IMR-90 (cell line): ENCODE data around the gene DBP. TPM values are rescaled to one million over a fixed set of nuclear protein-coding genes. Genes with fewer than 3 reads are reported as not detected.

Experiments
- MXI1 ChIP-seq: IDR thresholded peaks from 2 replicates; pipeline ENCODE4 v1.6.1; 2012; ENCODE audit warnings: low read depth, mild to moderate bottlenecking, low read length, moderate library complexity, borderline replicate concordance
- polyA plus RNA-seq, 3 experiments: library from polyadenylated mRNA; depleted of rRNA; stranded (reverse); fragments of >200 nt; gene quantifications; 2 replicates each; pipeline ENCODE4 v1.2.3, GENCODE V29; 2012; ENCODE audit warnings: low replicate concordance in 1 of 3
- total RNA-seq: library from RNA; depleted of rRNA; stranded (reverse); fragments of >200 nt; gene quantifications from 2 replicates; pipeline ENCODE4 v1.2.3, GENCODE V29; 2012
- TF ChIP-seq, protein P1 (sequence below): conservative IDR thresholded peaks from 2 replicates; pipeline ENCODE4 v1.5.1; 2012; ENCODE audit warnings: mild to moderate bottlenecking, low read depth, low read length, improper control_type of control experiment
- TF ChIP-seq, protein P2 (sequence below): fragments of 150-350 bp; IDR thresholded peaks from 2 replicates; pipeline ENCODE4 v1.6.1; 2017; ENCODE audit warnings: mild to moderate bottlenecking, antibody characterized with exemption, low read length, low read depth

The DBP gene
- total and polyA plus RNA-seq, 2 of the 4 experiments (the other 2 are of a cell fraction) = 3.0 to 3.6 TPM

DNA sequence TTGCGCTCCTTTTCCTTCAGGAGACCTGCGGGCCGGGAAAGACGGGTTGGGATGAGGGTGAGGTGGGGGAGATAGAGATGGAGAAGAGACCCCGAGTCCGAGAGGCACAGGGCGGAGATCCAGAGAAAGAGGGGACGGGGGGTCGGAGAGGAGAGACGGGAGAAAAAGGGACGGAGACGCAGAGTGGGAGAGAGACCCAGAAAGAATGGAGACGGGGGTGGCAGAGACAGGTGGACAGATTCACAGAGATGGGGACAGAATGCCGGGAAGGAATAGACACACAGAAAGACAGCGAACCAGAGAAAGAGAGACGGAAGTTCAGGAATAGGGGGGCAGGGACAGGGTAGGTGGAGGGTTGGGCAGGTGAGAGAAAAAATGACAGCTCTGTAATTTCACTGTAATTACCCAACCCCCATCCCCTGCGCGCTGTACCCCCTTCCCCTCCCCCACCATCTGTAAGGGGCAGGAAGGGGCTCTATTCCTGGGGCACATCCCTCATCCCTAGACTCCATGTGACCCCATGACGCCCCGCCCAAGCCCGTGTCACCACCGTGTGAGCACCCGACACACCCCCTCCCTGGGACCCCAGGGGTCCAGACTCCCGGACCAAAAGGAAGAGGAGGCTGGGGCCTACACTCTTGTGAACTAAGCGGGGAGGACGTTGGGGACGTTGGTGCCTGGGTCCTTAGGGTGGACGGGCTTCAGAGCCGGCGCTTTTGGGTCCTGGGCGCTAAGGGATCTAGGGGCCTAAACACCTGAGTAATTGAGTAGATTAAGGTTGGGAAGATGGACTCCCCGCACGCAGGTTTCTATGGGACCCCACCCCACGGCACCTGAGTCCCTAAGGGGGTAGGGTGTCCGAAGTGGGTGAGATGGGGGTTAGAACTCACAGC lies 967 bp downstream of the DBP start (continued):
- TF ChIP-seq, protein P1, sequence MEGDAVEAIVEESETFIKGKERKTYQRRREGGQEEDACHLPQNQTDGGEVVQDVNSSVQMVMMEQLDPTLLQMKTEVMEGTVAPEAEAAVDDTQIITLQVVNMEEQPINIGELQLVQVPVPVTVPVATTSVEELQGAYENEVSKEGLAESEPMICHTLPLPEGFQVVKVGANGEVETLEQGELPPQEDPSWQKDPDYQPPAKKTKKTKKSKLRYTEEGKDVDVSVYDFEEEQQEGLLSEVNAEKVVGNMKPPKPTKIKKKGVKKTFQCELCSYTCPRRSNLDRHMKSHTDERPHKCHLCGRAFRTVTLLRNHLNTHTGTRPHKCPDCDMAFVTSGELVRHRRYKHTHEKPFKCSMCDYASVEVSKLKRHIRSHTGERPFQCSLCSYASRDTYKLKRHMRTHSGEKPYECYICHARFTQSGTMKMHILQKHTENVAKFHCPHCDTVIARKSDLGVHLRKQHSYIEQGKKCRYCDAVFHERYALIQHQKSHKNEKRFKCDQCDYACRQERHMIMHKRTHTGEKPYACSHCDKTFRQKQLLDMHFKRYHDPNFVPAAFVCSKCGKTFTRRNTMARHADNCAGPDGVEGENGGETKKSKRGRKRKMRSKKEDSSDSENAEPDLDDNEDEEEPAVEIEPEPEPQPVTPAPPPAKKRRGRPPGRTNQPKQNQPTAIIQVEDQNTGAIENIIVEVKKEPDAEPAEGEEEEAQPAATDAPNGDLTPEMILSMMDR = no peak
- TF ChIP-seq, protein P2, sequence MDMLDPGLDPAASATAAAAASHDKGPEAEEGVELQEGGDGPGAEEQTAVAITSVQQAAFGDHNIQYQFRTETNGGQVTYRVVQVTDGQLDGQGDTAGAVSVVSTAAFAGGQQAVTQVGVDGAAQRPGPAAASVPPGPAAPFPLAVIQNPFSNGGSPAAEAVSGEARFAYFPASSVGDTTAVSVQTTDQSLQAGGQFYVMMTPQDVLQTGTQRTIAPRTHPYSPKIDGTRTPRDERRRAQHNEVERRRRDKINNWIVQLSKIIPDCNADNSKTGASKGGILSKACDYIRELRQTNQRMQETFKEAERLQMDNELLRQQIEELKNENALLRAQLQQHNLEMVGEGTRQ = no peak
- TF ChIP-seq MXI1 = no peak
